ENCODE measurements around the gene ZNF575. TPM values are rescaled to one million over a fixed set of nuclear protein-coding genes. Genes with fewer than 3 reads are reported as not detected.

Gene ZNF575
- under 1 TPM in 1 of 2 donors, not detected in 1; 0.34 TPM for total RNA-seq

DNA sequence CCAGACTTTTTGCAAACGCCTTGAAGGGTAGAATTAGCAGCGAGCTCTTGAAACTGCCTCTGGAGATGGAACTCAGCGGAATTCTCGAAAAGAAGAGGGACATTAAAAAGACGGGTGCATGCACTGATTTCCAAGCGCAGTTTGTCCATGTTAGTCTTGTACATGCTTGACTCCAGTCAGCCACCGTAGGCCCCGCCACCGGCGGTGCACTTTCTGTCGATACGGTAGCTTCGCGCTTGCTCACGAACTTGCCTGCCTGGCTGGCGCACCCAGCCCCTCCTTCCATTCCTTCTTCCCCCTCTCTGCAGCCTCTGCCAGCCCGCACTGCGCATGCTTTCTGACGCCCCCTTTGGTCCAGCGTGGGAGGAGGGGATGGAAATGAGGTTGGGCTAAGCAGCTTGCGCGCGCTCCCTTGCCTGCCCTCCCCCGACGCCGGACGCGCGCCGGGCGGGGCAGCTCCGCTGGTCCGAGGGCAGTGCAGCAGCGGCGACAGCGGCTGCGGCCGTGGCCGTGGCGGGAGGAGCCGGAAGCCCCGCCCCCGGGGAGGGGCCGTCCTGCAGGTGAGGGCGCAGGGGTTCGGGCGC lies at the start of gene ZNF575:
Gene ZNF575 (plus strand): TSS at position 227 of the 584 bp plus-strand sequence. CDS start 1,235 bp downstream, outside the sequence.

DNA sequence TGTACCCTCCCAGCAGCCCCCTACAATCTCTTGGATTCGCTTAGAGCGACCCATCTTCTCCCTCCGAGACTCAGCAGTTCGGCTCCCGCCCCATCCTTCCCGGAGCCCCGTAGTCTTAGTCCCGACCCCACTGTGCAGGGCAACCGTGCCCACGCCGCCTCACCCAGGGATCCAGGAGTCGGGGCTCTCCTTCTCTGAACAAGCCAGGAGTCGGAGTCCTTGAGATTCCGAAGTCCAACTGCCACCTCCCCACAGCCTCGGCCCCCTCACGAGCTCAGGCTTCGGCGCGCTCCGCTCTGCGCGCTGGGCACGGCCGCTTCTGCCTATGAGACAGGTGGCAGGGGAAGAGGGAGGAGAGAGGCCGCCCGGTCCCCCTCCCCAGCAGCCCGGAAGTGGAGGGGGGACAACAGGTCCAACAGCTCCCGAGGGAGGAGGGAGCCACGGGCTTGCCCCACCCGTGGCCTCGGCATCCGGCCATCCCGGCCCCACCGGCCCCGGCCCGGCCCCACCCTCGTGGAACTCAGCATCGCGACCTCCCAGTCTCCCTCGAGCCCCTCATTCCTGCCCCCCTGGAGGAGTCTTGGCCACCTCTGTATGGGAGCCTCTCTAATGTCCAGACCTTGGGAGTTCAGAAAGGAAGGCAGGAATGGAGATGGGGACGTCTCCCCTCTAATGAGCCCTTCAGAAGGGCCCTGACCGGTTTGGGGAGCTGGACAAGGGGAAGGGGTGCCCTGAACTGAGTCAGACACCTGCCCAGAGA lies 28.4 kb upstream of the ZNF575 start, which contains the start of gene PHLDB3:
Gene PHLDB3 (minus strand): TSS at position 321 of the 760 bp plus-strand sequence. CDS start 628 bp downstream, outside the sequence.

GRCh38 chr19:43526884-43527859 lies 5.8 kb upstream of the ZNF575 start, which contains the start of gene ETHE1:
ETHE1 (minus strand) TSS chr19:43527201; CDS start chr19:43527177, 24 bp downstream.

DNA sequence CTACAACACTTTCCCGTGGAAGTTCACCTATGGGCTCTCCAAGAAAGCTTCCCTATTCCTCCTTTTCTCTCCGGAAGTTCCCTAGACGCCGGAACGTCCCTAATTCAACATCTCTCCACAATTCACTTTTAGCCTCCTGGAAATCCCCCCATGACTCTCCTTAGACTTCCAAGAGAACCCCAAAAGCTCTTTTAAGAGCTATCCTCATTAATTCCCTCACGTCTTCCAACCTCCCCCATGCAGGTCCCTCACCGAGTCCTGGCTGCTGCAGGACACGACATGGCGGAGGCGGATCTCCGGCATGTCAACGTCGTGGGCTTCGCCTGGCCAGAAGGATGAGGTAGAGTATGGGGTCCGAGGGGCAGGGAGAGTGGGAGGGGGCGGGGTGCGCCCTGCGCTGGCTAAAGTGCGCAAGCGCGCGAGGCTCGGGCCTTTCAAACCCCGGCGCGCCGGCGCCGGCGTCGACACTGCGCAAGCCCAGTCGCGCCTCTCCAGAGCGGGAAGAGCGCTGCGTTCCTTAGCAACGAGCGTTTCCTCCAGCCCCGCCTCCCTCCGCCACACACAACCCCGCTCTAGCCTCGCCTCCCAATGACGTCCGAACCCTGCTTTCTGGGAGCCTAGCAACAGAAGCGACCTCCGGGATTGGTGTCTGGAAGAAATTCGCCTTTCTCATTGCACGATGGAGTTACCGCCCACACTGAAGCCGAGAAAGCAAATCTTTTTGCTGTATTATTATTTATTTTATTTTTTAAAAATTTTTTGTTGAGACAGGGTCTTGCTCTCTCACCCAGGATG lies 42.4 kb downstream of the ZNF575 start, which contains the start of the genes PINLYP and XRCC1:
Gene PINLYP (plus strand): TSS at position 646 of the 795 bp plus-strand sequence. CDS start 1,391 bp downstream, outside the sequence.
Gene XRCC1 (minus strand): TSS at position 372 of the 795 bp plus-strand sequence. CDS start 69 bp downstream, at position 303.

Other genes starting within 250 kb of the ZNF575 start
- gene CD177, start 179.5 kb upstream of the ZNF575 start, total RNA-seq: not detected
- gene TEX101, start 118.3 kb upstream of the ZNF575 start, total RNA-seq: not detected
- 1 to 10 TPM in 1 of 2 donors, under 1 TPM in 1; 0.67 to 1.4 TPM for gene LYPD3, start 67.6 kb upstream of the ZNF575 start, total RNA-seq
- 10 to 100 TPM in 1 of 2 donors, 1 to 10 TPM in 1; 8.0 to 15.8 TPM for gene PHLDB3, start 28.4 kb upstream of the ZNF575 start, total RNA-seq
- gene ETHE1, start 6.0 kb upstream of the ZNF575 start, total RNA-seq: 10 to 100 TPM; 64.4 to 66.3 TPM
- 10 to 100 TPM; 22.0 to 30.3 TPM for gene XRCC1, start 42.3 kb downstream of the ZNF575 start, total RNA-seq
- gene PINLYP, start 42.6 kb downstream of the ZNF575 start, total RNA-seq: 1 to 10 TPM; 5.5 to 6.3 TPM
- gene IRGQ, start 62.9 kb downstream of the ZNF575 start, total RNA-seq: 10 to 100 TPM; 27.0 to 29.3 TPM
- gene ZNF576, start 63.4 kb downstream of the ZNF575 start, total RNA-seq: 10 to 100 TPM; 14.1 to 14.3 TPM
- not detected for gene SRRM5, start 78.9 kb downstream of the ZNF575 start, total RNA-seq
- gene ZNF428, start 86.4 kb downstream of the ZNF575 start, total RNA-seq: 10 to 100 TPM; 23.6 to 32.0 TPM
- 1 to 10 TPM; 4.7 to 5.9 TPM for gene CADM4, start 106.7 kb downstream of the ZNF575 start, total RNA-seq
- 10 to 100 TPM in 1 of 2 donors, 1 to 10 TPM in 1; 6.5 to 38.6 TPM for gene PLAUR, start 137.0 kb downstream of the ZNF575 start, total RNA-seq
- gene IRGC, start 182.9 kb downstream of the ZNF575 start, total RNA-seq: not detected
- gene SMG9, start 221.8 kb downstream of the ZNF575 start, total RNA-seq: 1 to 10 TPM; 8.9 to 9.0 TPM
- 1 to 10 TPM in 1 of 2 donors, under 1 TPM in 1; 0.34 to 5.0 TPM for gene KCNN4, start 247.8 kb downstream of the ZNF575 start, total RNA-seq